Colonic mucosa (tissue), 4 donors: ENCODE results near the gene FIGNL2. TPM values are rescaled to one million over a fixed set of nuclear protein-coding genes. Genes with fewer than 3 reads are reported as not detected.
A peak's percentile ranks its signal among the peaks of the same experiment; 100 is the strongest.

Experiments used
- DNase-seq: peaks from one replicate; pipeline ENCODE4 v3.0.0-alpha.2; 2020
- H3K27ac ChIP-seq: fragments of 200-600 bp; one replicate; pipeline ENCODE4 v1.8.0; 2021
- H3K27me3 ChIP-seq: fragments of 200-600 bp; one replicate; pipeline ENCODE4 v1.8.0; 2021
- H3K36me3 ChIP-seq: fragments of 200-600 bp; one replicate; pipeline ENCODE4 v1.8.0; 2021
- H3K4me1 ChIP-seq: fragments of 200-600 bp; one replicate; pipeline ENCODE4 v1.8.0; 2021; ENCODE audit warnings: mild to moderate bottlenecking
- H3K4me3 ChIP-seq: fragments of 200-600 bp; one replicate; pipeline ENCODE4 v1.8.0; 2021
- H3K9ac ChIP-seq, 2 donors: one replicate each; pipeline ENCODE4 v1.7.0; 2013; ENCODE audit warnings: control low read depth in 2 of 2, low read depth in 2 of 2, low read length in 2 of 2
- H3K9me3 ChIP-seq: fragments of 200-600 bp; one replicate; pipeline ENCODE4 v1.8.0; 2021
- CTCF ChIP-seq: fragments of 200-600 bp; IDR thresholded peaks from one replicate; pipeline ENCODE4 v1.8.0; 2022; ENCODE audit warnings: antibody characterized with exemption, mild to moderate bottlenecking
- intact Hi-C: fragments of 100-400 bp; cut with DNase I; formaldehyde crosslinking; loops from one replicate; pipeline ENCODE4 v1.14.1; 2022
- total RNA-seq, 2 donors: library from RNA; stranded (reverse); fragmentation: NEBNext Ultra II Directional in 1 of 2; extraction: Animal tissue kit (Norgen Biotek cat#: 25700) in 1 of 2; gene quantifications; one replicate each; pipeline ENCODE4 v1.2.1, GENCODE V29; 2021
- donor health status: healthy.
- donor health status: DM: no; HTN: no; CAD: no.
- donor health status: DM: no; HTN: no; CAD: no.

FIGNL2 gene
- total RNA-seq, 2 donors from 2014 or later, result 0.30 to 0.35 TPM

DNA sequence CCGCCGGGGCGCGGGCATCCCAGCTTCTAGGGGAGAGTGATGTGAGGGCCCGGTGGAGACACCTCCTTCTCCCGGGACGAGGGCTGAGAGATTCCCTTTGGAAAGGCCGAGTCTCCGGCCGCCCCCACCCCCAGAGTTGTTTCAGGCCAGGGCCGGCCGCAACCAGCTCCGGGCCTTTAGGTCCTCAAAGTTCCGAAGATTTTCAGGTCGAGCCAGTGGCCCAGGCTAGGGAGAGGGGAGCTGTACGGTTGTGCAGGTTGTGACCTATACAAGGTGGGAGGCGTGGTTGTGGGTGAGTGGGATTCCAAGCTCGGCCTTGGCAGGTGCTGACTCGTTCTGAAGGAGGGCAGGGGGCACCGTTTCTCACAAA, 21.0 kb upstream of the FIGNL2 start:
- Histone ChIP-seq H3K27ac (no peak overlapping the region), H3K4me3 (peak overlapping the region; percentile 19), H3K36me3 (no peaks in the 10 kb centered on the region), H3K4me1 (no peaks in the 10 kb centered on the region), H3K27me3 (peaks cover 22% of the 10 kb centered on the region), H3K9ac (no peak overlapping the region), H3K9me3 (no peaks in the 10 kb centered on the region)
- no peak for DNase-seq
- TF ChIP-seq CTCF, result no peak
- intact Hi-C loops, result no loop called here

DNA sequence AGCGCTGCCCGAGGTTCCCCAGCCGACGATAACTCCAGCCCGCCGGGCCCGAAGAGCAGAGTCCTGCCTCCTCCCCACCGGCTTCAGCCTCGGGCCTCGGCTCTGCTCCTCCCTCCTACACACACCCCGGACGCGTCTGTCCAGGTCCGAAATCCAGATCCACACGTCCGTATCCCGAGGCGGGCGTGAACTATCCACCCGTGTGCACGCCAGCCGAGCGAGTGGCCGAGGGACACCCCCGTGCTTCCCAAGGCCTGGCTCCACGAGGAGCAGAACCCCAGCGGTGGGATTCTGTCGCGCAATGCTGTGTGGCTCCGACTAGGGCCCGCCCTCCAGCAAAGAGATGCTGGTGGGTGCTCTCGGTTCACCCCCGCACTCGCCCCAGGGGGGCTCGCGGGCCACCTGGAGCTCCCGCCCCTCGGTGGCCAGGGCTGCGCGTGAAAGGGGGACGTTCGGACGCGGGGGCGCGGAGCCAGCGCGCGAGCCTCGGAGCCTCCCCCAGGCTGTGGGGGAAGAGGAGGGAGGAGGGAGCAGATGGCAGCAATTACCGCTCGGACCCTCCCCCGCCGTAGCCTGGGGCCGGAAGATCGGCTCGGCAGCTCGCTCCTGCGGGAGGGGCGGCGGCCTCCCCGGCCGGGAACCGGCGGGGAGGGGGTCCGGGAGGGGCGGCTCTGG, 20.4 kb upstream of the FIGNL2 start:
- Histone ChIP-seq H3K9ac (peak overlapping the region; percentile 7 to 48), H3K4me3 (peak overlapping the region; percentile 19), H3K27me3 (peaks cover 28% of the 10 kb centered on the region), H3K9me3 (no peaks in the 10 kb centered on the region), H3K4me1 (peaks cover 3% of the 10 kb centered on the region), H3K36me3 (no peaks in the 10 kb centered on the region), H3K27ac (no peak overlapping the region)
- DNase-seq, result no peak
- intact Hi-C loops, result no loop called here
- no peak for TF ChIP-seq CTCF

DNA sequence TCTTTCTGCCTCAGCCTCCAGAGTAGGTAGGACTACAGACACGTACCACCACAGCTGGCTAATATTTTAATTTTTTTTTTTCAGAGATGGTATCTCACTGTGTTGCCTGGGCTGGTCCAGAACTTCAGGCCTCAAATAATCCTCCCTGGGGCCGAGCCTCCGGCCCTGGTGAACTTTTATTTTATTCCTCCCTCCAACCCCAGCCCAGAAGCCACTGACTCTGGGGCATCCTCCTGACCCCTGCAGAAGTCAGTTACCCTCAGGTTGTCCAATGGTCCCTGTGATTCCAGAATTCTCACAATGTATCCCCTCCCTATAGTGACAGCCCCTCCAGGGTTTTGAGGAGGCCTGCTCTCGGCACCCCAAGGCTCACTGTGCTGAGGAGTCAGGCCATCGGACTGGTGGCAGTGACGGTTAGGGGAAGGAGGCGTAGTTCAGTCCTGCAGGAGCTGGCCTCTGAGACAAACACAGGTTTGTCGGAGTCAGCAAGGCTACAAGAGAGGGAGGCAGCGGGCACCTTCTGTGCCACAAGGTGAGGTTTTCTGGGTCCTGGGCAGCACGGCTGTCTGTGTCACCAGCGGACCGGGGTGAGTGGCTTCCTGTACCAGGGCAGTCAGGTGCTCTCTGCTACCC, 19.4 kb upstream of the FIGNL2 start:
- H3K27ac ChIP-seq, result no peak overlapping the region
- H3K36me3 ChIP-seq, result no peaks in the 10 kb centered on the region
- intact Hi-C loops, result no loop called here
- peaks cover 6% of the 10 kb centered on the region for H3K4me1 ChIP-seq
- DNase-seq, result no peak
- H3K4me3 ChIP-seq, result no peak overlapping the region
- no peak for TF ChIP-seq CTCF
- no peak overlapping the region for H3K9ac ChIP-seq
- H3K9me3 ChIP-seq, result no peaks in the 10 kb centered on the region
- peaks cover 35% of the 10 kb centered on the region for H3K27me3 ChIP-seq

GRCh38 chr12:51867371-51867770, 18.9 kb upstream of the FIGNL2 start:
- intact Hi-C loops, result no loop called here
- no peak for TF ChIP-seq CTCF
- H3K36me3 ChIP-seq, result no peaks in the 10 kb centered on the region
- no peak overlapping the region for H3K27ac ChIP-seq
- DNase-seq, result no peak
- H3K4me1 ChIP-seq, result peaks cover 6% of the 10 kb centered on the region
- H3K9ac ChIP-seq, result no peak overlapping the region
- H3K4me3 ChIP-seq, result no peak overlapping the region
- H3K9me3 ChIP-seq, result no peaks in the 10 kb centered on the region
- H3K27me3 ChIP-seq, result peaks cover 35% of the 10 kb centered on the region

- H3K27me3 ChIP-seq, result peaks cover 35% of the 10 kb centered on the region
- no peak for TF ChIP-seq CTCF
- peaks cover 6% of the 10 kb centered on the region for H3K4me1 ChIP-seq
- H3K9me3 ChIP-seq, result no peaks in the 10 kb centered on the region
- H3K36me3 ChIP-seq, result no peaks in the 10 kb centered on the region
- intact Hi-C loops, result no loop called here
- no peak overlapping the region for H3K27ac ChIP-seq
- DNase-seq, result no peak
- H3K9ac ChIP-seq, result no peak overlapping the region
- no peak overlapping the region for H3K4me3 ChIP-seq
Observed at GRCh38 chr12:51866762-51867161, 18.2 kb upstream of the FIGNL2 start.
